RWPE2 (cell line): ENCODE results near the gene NACC2.
"Not testable (repeated sequence)": the region's sequence is repeated elsewhere in the genome, so short reads cannot be mapped to it uniquely, and the experiment has no call there.

ENCODE experiments used
- ATAC-seq: fragments of 200-7000 bp; cut with Tn5 transposase; 3 replicates; pipeline ENCODE4 v1.9.1; 2021; ENCODE audit warnings: low read depth
- DNase-seq: peaks from one replicate; pipeline ENCODE4 v3.0.0-alpha.2; 2020; ENCODE audit warnings: low spot score
- H3K27ac ChIP-seq: fragments of 450-650 bp; 2 replicates; pipeline ENCODE4 v1.5.1; 2017; ENCODE audit warnings: mild to moderate bottlenecking; ENCODE audit not compliant: poor library complexity, severe bottlenecking
- H3K27me3 ChIP-seq: fragments of 250-450 bp; sonication (Bioruptor Pico); 2 replicates; pipeline ENCODE4 v1.5.1; 2021; ENCODE audit warnings: mild to moderate bottlenecking, moderate library complexity; ENCODE audit not compliant: insufficient read depth, poor library complexity, severe bottlenecking
- H3K36me3 ChIP-seq: fragments of 250-450 bp; sonication (Bioruptor Pico); 2 replicates; pipeline ENCODE4 v1.5.1; 2020; ENCODE audit warnings: low read depth, mild to moderate bottlenecking, moderate library complexity
- H3K4me1 ChIP-seq: fragments of 250-450 bp; sonication (Bioruptor Pico); 2 replicates; pipeline ENCODE4 v1.5.1; 2021; ENCODE audit warnings: mild to moderate bottlenecking, moderate library complexity; ENCODE audit not compliant: insufficient read depth, poor library complexity, severe bottlenecking
- H3K4me3 ChIP-seq: fragments of 250-450 bp; sonication (Bioruptor Pico); 2 replicates; pipeline ENCODE4 v1.5.1; 2021; ENCODE audit warnings: mild to moderate bottlenecking, moderate library complexity; ENCODE audit not compliant: severe bottlenecking
- H3K9me3 ChIP-seq: fragments of 250-450 bp; sonication (Bioruptor Pico); 2 replicates; pipeline ENCODE4 v1.5.1; 2021; ENCODE audit warnings: mild to moderate bottlenecking, moderate library complexity; ENCODE audit not compliant: severe bottlenecking
- CTCF ChIP-seq: fragments of 450-650 bp; IDR thresholded peaks from one replicate; pipeline ENCODE4 v1.5.1; 2017; ENCODE audit warnings: mild to moderate bottlenecking, moderate library complexity; ENCODE audit not compliant: poor library complexity, severe bottlenecking

NACC2 gene

GRCh38 chr9:135968083-135968476 lies 127.0 kb downstream of the NACC2 start:
- Histone ChIP-seq H3K27me3 (no peaks in the 10 kb centered on the region), H3K9me3 (no peaks in the 10 kb centered on the region), H3K4me1 (no peaks in the 10 kb centered on the region), H3K27ac (no peak overlapping the region), H3K36me3 (no peaks in the 10 kb centered on the region), H3K4me3 (no peak overlapping the region)
- peak; percentile 44 for DNase-seq
- no peak for TF ChIP-seq CTCF
- no peak for ATAC-seq

GRCh38 chr9:135966916-135967260 lies 128.2 kb downstream of the NACC2 start:
- peak; percentile 26 for DNase-seq
- not testable (repeated sequence) for ATAC-seq, H3K4me1 ChIP-seq, H3K27ac ChIP-seq, H3K4me3 ChIP-seq, H3K9me3 ChIP-seq, H3K36me3 ChIP-seq, H3K27me3 ChIP-seq

- Histone ChIP-seq H3K4me3 (no peak overlapping the region), H3K27ac (no peak overlapping the region), H3K9me3 (no peaks in the 10 kb centered on the region), H3K4me1 (no peaks in the 10 kb centered on the region), H3K27me3 (no peaks in the 10 kb centered on the region), H3K36me3 (no peaks in the 10 kb centered on the region)
- ATAC-seq (no peak), DNase-seq (peak; percentile 43)
- TF ChIP-seq CTCF, result no peak
Measured at GRCh38 chr9:135965124-135965756, 129.8 kb downstream of the NACC2 start.

GRCh38 chr9:135963938-135964337 lies 131.2 kb downstream of the NACC2 start:
- Histone ChIP-seq H3K36me3 (no peaks in the 10 kb centered on the region; the same call in 1 of the 2 replicates), H3K27me3 (no peaks in the 10 kb centered on the region), H3K9me3 (no peaks in the 10 kb centered on the region), H3K4me3 (no peak overlapping the region), H3K4me1 (no peaks in the 10 kb centered on the region), H3K27ac (no peak overlapping the region)
- no peak for TF ChIP-seq CTCF
- DNase-seq (peak; percentile 38), ATAC-seq (no peak)

- H3K9me3 ChIP-seq, result no peaks in the 10 kb centered on the region
- TF ChIP-seq CTCF, result no peak
- H3K27ac ChIP-seq, result no peak overlapping the region
- no peak for ATAC-seq
- no peaks in the 10 kb centered on the region for H3K27me3 ChIP-seq
- DNase-seq, result no peak
- H3K4me3 ChIP-seq, result no peak overlapping the region
- no peaks in the 10 kb centered on the region; the same call in 1 of the 2 replicates for H3K36me3 ChIP-seq
- no peaks in the 10 kb centered on the region for H3K4me1 ChIP-seq
Measured at GRCh38 chr9:135963338-135963737, 131.8 kb downstream of the NACC2 start.
